DND-41 (cell line): Measurements from ENCODE around the gene EZH1.

Experiments
- ATAC-seq: fragments of 200-7000 bp; cut with Tn5 transposase; 3 replicates; pipeline ENCODE4 v1.9.1; 2021; ENCODE audit warnings: low read depth; ENCODE audit not compliant: insufficient read depth
- DNase-seq: peaks from one replicate; pipeline ENCODE4 v3.0.0-alpha.2; 2020
- H2AFZ ChIP-seq: 2 replicates; pipeline ENCODE4 v1.6.0; 2012; ENCODE audit warnings: low read depth, low read length
- H3K27ac ChIP-seq: 2 replicates; pipeline ENCODE4 v1.5.1; 2012; ENCODE audit warnings: low read length, inconsistent platforms
- H3K27me3 ChIP-seq: fragments of 200-600 bp; sonication (generic); 2 replicates; pipeline ENCODE4 v1.6.0; 2012; ENCODE audit warnings: low read length, mild to moderate bottlenecking, inconsistent platforms; ENCODE audit not compliant: insufficient read depth, poor library complexity
- H3K36me3 ChIP-seq: 2 replicates; pipeline ENCODE4 v1.5.1; 2012; ENCODE audit warnings: low read length, inconsistent platforms; ENCODE audit not compliant: insufficient read depth
- H3K4me1 ChIP-seq: 2 replicates; pipeline ENCODE4 v1.5.1; 2012; ENCODE audit warnings: mild to moderate bottlenecking, low read length; ENCODE audit not compliant: insufficient read depth
- H3K4me2 ChIP-seq: 2 replicates; pipeline ENCODE4 v1.6.0; 2012; ENCODE audit warnings: mild to moderate bottlenecking, moderate library complexity, low read length, inconsistent platforms; ENCODE audit not compliant: insufficient read depth
- H3K4me3 ChIP-seq, 2 experiments: fragments of 200-600 bp in 1 of 2; shearing (Covaris generic) in 1 of 2; 2 replicates each; pipeline ENCODE4 v1.5.1; 2012 to 2016; ENCODE audit warnings: inconsistent platforms in 2 of 2, low read length in 2 of 2, mild to moderate bottlenecking in 2 of 2, low read depth in 1 of 2, moderate library complexity in 1 of 2
- H3K79me2 ChIP-seq: 2 replicates; pipeline ENCODE4 v1.6.0; 2012; ENCODE audit warnings: low read length, inconsistent platforms; ENCODE audit not compliant: insufficient read depth
- H3K9ac ChIP-seq: 2 replicates; pipeline ENCODE4 v1.6.0; 2012; ENCODE audit warnings: low read depth, mild to moderate bottlenecking, inconsistent platforms, low read length, moderate library complexity
- H3K9me3 ChIP-seq: 2 replicates; pipeline ENCODE4 v1.5.1; 2012; ENCODE audit warnings: low read length, moderate library complexity, mild to moderate bottlenecking, inconsistent platforms; ENCODE audit not compliant: insufficient read depth, severe bottlenecking
- H4K20me1 ChIP-seq: 2 replicates; pipeline ENCODE4 v1.6.0; 2012; ENCODE audit warnings: low read length; ENCODE audit not compliant: insufficient read depth
- EZH2 ChIP-seq: IDR thresholded peaks from 3 replicates; pipeline ENCODE4 v1.6.1; 2012; ENCODE audit warnings: borderline replicate concordance, low read depth, mild to moderate bottlenecking, moderate library complexity, low read length, inconsistent platforms; ENCODE audit not compliant: severe bottlenecking
- TF ChIP-seq, protein P1 (sequence below): IDR thresholded peaks from 2 replicates; pipeline ENCODE4 v1.5.1; 2012; ENCODE audit warnings: borderline replicate concordance, low read length, moderate library complexity, mild to moderate bottlenecking; ENCODE audit not compliant: poor library complexity, severe bottlenecking; ENCODE audit errors: extremely low read depth

Gene EZH1

GRCh38 chr17:42704837-42705494 lies 39.9 kb downstream of the EZH1 start:
- Histone ChIP-seq H3K9me3 (no peaks in the 10 kb centered on the region), H3K36me3 (peaks cover 94% of the 10 kb centered on the region), H3K4me1 (no peaks in the 10 kb centered on the region), H3K27me3 (no peaks in the 10 kb centered on the region), H3K4me3 (no peak overlapping the region), H2AFZ (no peak overlapping the region), H4K20me1 (no peaks in the 10 kb centered on the region), H3K4me2 (no peak overlapping the region), H3K9ac (no peak overlapping the region), H3K27ac (no peak overlapping the region), H3K79me2 (no peaks in the 10 kb centered on the region)
- ATAC-seq (peak; percentile 59; the same call in 1 of the 3 replicates), DNase-seq (peak; percentile 39)
- TF ChIP-seq, protein P1, sequence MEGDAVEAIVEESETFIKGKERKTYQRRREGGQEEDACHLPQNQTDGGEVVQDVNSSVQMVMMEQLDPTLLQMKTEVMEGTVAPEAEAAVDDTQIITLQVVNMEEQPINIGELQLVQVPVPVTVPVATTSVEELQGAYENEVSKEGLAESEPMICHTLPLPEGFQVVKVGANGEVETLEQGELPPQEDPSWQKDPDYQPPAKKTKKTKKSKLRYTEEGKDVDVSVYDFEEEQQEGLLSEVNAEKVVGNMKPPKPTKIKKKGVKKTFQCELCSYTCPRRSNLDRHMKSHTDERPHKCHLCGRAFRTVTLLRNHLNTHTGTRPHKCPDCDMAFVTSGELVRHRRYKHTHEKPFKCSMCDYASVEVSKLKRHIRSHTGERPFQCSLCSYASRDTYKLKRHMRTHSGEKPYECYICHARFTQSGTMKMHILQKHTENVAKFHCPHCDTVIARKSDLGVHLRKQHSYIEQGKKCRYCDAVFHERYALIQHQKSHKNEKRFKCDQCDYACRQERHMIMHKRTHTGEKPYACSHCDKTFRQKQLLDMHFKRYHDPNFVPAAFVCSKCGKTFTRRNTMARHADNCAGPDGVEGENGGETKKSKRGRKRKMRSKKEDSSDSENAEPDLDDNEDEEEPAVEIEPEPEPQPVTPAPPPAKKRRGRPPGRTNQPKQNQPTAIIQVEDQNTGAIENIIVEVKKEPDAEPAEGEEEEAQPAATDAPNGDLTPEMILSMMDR, result no peak
- TF ChIP-seq EZH2, result no peak

DNA sequence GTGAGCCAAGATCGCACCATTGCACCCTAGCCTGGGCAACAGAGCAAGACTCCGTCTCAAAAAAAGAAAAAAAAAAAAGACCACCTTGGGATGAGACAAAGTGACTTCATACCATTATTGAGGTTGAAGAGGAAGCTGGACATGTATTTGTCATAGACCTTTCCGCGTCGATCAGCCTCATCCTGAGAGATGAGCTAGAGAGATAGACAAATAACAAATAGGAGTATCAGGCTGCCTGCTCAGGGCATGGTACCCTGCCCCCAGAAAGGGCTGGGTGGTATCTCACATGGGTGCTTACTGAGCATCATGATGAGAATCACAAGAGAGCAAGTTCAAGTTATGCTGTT lies 40.4 kb downstream of the EZH1 start:
- H3K4me1 ChIP-seq, result no peaks in the 10 kb centered on the region
- no peaks in the 10 kb centered on the region for H4K20me1 ChIP-seq
- TF ChIP-seq EZH2, result no peak
- TF ChIP-seq, protein P1, result no peak
- ATAC-seq (no peak), DNase-seq (no peak)
- H3K4me2 ChIP-seq, result no peak overlapping the region
- H3K9me3 ChIP-seq, result no peaks in the 10 kb centered on the region
- no peaks in the 10 kb centered on the region for H3K27me3 ChIP-seq
- no peak overlapping the region for H2AFZ ChIP-seq
- no peak overlapping the region for H3K4me3 ChIP-seq
- H3K27ac ChIP-seq, result no peak overlapping the region
- no peaks in the 10 kb centered on the region for H3K79me2 ChIP-seq
- H3K36me3 ChIP-seq, result peaks cover 91% of the 10 kb centered on the region
- H3K9ac ChIP-seq, result no peak overlapping the region

DNA sequence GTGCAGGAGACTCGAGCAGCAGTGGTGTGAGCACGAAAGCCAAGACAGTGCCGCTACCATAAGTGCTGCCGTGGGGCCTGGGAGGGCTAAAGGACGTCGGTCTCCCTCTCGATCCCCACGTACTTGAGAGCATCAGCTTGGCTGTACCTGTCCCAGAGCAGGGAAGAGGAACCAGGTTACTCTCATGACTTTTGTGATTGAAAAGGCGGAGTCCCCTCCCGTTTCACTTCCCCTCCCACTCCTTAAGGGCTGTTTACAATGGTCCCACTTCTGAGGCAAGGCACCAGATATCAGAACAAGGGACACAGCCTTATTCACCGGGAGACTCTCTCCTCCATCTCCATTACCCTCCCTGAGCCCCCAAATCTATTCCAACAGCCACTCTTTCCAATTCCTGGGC lies 42.4 kb downstream of the EZH1 start:
- no peak for ATAC-seq
- TF ChIP-seq, protein P1, result no peak
- TF ChIP-seq EZH2, result no peak
- DNase-seq, result no peak
- Histone ChIP-seq H3K36me3 (peaks cover 77% of the 10 kb centered on the region), H3K27ac (no peak overlapping the region), H3K4me3 (no peak overlapping the region), H3K4me2 (no peak overlapping the region), H3K79me2 (no peaks in the 10 kb centered on the region), H2AFZ (no peak overlapping the region), H3K4me1 (no peaks in the 10 kb centered on the region), H3K9ac (no peak overlapping the region), H3K9me3 (no peaks in the 10 kb centered on the region), H3K27me3 (no peaks in the 10 kb centered on the region), H4K20me1 (no peaks in the 10 kb centered on the region)
